ENCODE results near the gene NXT2. TPM values are rescaled to one million over a fixed set of nuclear protein-coding genes. Genes with fewer than 3 reads are reported as not detected.
"Not testable (repeated sequence)": the region's sequence is repeated elsewhere in the genome, so short reads cannot be mapped to it uniquely, and the experiment has no call there.

Gene NXT2
- total RNA-seq, 1 experiment from 2014 or later = 14.3 TPM

GRCh38 chrX:109553862-109554261, 17.2 kb downstream of the NXT2 start:
- intact Hi-C loops (cut with micrococcal nuclease) = no loop called here
- Histone ChIP-seq H3K9me2 (ENCODE audit: insufficient read depth) (no peaks in the 10 kb centered on the region), H3K79me2 (ENCODE audit: insufficient read depth, low read length) (no peaks in the 10 kb centered on the region), H3K4me2 (ENCODE audit: low read length) (no peak overlapping the region), H3K9me3 (ENCODE audit: control insufficient read depth in 1 of 2, insufficient read depth in 1 of 2, low read depth in 1 of 2, low read length in 2 of 2) (no peaks in the 10 kb centered on the region), H3K36me3 (ENCODE audit: control insufficient read depth in 1 of 2, insufficient read depth in 2 of 2, low read length in 2 of 2) (no peaks in the 10 kb centered on the region), H3K27ac (ENCODE audit: low read depth, low read length) (no peak overlapping the region), H3K9ac (ENCODE audit: low read length) (no peak overlapping the region), H3K4me3 (replicated peaks in 1 of 2; ENCODE audit: low read depth in 1 of 2, low read length in 2 of 2) (no peak overlapping the region), H3K4me1 (ENCODE audit: control insufficient read depth in 1 of 2, insufficient read depth in 2 of 2, low read length in 2 of 2) (no peaks in the 10 kb centered on the region), H2AFZ (ENCODE audit: low read depth, low read length, poor library complexity, severe bottlenecking) (no peak overlapping the region), H4K20me1 (ENCODE audit: insufficient read depth) (no peaks in the 10 kb centered on the region), H3K27me3 (ENCODE audit: insufficient read depth, low read length) (no peaks in the 10 kb centered on the region)
- POLR2A ChIA-PET = no interaction called here
- RAD21 ChIA-PET (ENCODE audit: low non-redundant PET in 1 of 2, low total read pairs in 2 of 2, uncharacterized antibody in 2 of 2, unreplicated experiment in 2 of 2) = no interaction called here
- no peak for DNase-seq (ENCODE audit: low read depth, low spot score)
- BruUV-seq (replicated peaks) = no TSS peak
- CTCF ChIA-PET = no interaction called here
- ATAC-seq = no peak
- TF ChIP-seq SIN3A (IDR thresholded peaks at IDR 0.05; ENCODE audit: low read depth) (no peak), ELF1 (IDR thresholded peaks at IDR 0.05; ENCODE audit: borderline replicate concordance, low read depth) (no peak), SP1 (IDR thresholded peaks at IDR 0.05; ENCODE audit: low read depth) (no peak), POLR2AphosphoS5 (IDR thresholded peaks at IDR 0.05; ENCODE audit: low read depth, low read length) (no peak), REST (IDR thresholded peaks at IDR 0.05; ENCODE audit: low read depth) (no peak), ZNF274 (IDR thresholded peaks at IDR 0.05; ENCODE audit: low read depth, low read length) (no peak), EZH2 (IDR thresholded peaks at IDR 0.05) (no peak), FOSL1 (IDR thresholded peaks at IDR 0.05; ENCODE audit: low read depth) (no peak)

DNA sequence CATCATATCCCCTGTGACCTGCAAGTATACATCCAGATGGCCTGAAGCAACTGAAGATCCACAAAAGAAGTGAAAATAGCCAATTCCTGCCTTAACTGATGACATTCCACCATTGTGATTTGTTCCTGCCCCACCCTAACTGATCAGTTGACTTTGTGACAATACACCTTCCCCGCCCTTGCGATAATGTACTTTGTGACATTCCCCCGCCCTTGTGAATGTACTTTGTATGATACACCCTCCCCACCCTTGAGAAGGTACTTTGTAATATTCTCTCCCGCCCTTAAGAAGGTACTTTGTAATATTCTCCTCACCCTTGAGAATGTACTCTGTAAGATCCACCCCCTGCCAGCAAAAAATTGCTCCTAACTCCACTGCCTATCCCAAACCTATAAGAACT, 39.4 kb downstream of the NXT2 start:
- POLR2A ChIA-PET; RAD21 ChIA-PET (ENCODE audit: low non-redundant PET in 1 of 2, low total read pairs in 2 of 2, uncharacterized antibody in 2 of 2, unreplicated experiment in 2 of 2); intact Hi-C loops (cut with micrococcal nuclease); H3K9ac ChIP-seq (ENCODE audit: low read length); ATAC-seq; H3K4me1 ChIP-seq (ENCODE audit: control insufficient read depth in 1 of 2, insufficient read depth in 2 of 2, low read length in 2 of 2); H3K27me3 ChIP-seq (ENCODE audit: insufficient read depth, low read length); DNase-seq (ENCODE audit: low read depth, low spot score); H3K9me3 ChIP-seq (ENCODE audit: control insufficient read depth in 1 of 2, insufficient read depth in 1 of 2, low read depth in 1 of 2, low read length in 2 of 2); H3K9me2 ChIP-seq (ENCODE audit: insufficient read depth); H4K20me1 ChIP-seq (ENCODE audit: insufficient read depth); H3K4me2 ChIP-seq (ENCODE audit: low read length); H3K27ac ChIP-seq (ENCODE audit: low read depth, low read length); H3K36me3 ChIP-seq (ENCODE audit: control insufficient read depth in 1 of 2, insufficient read depth in 2 of 2, low read length in 2 of 2); BruUV-seq (replicated peaks); H3K79me2 ChIP-seq (ENCODE audit: insufficient read depth, low read length); H2AFZ ChIP-seq (ENCODE audit: low read depth, low read length, poor library complexity, severe bottlenecking); H3K4me3 ChIP-seq (replicated peaks in 1 of 2; ENCODE audit: low read depth in 1 of 2, low read length in 2 of 2); CTCF ChIA-PET: not testable (repeated sequence)

Measured in HCT116 (cell line).